ELR (cell line): ENCODE measurements around the gene MAB21L3.

Source experiments
- DNase-seq: peaks from one replicate; pipeline ENCODE4 v3.0.0-alpha.2; 2015; ENCODE audit warnings: low read depth

MAB21L3 gene

GRCh38 chr1:116110567-116111523 lies at the start of gene MAB21L3:
Gene MAB21L3 (plus strand): TSS chr1:116111399. CDS start chr1:116112616, 1,217 bp downstream.
- no peak for DNase-seq

GRCh38 chr1:116062201-116062600 lies 49.0 kb upstream of the MAB21L3 start:
- no peak for DNase-seq

DNA sequence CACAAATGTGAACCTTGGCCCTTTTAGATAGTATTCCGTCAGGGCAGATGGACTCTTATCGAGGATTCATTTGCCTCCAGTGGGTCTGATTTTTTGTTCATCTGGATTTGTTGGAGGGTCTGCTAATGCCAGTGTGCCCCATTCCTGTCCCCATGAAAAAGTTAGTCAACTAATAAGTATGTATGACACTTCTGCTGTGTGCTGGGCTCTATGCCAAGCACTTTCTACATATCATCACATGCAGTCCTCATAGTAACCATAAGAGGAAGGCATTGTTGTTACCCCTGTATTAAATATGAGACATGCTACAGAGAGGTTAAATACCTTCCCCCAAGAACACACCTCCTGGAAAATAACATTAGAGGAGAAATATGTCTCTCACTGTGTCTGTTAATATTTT lies 46.6 kb upstream of the MAB21L3 start:
- DNase-seq = peak; percentile 40

DNA sequence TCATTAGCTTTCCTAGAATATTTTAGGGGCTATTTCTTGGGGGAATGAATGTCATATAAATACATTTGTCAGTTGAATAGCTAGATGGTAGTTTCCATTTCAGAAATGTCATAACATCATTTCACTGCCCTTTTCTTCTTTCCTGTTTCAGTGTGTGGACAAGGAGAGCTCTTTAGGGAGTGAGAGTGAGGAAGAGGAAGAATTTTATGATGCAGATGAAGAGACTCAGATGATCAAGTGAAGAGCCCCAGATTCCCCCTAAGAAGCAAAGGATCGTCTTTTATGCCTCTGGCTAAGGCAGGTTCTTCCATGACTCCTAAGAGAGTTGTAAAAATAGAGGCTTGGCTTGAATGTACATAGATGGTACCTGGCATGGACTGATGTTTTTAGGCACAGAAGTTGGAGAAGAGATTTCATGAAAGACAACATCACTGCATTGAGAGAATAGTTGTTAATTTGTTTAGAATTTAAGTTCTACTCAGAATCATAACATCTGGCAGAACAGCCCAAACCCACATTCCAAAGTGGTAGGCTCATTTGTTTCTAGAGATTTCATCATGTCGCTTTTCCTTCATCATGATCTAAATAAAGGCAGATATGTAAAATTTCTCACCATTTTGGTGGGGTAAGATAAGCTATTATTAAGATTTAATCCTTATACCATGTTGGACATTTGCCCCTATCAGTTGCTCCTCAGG lies 44.2 kb upstream of the MAB21L3 start:
- peak; percentile 72 for DNase-seq

DNA sequence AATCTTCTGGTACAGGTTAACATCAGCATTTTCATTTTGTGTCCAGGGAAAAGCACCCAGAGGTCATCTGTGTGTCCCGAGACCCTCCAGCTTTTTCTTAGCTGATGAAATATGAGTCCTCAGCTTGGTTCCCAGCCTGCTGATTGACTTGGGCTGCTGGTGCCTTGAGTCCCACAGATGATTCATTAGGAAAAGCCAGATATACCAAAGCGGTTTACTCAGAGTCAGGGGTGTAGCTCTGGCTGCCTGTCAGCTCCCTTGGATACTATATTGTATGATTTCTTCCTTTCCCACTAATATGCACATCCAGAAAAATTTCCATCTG lies 43.7 kb upstream of the MAB21L3 start:
- peak; percentile 84 for DNase-seq

GRCh38 chr1:116075575-116075974 lies 35.6 kb upstream of the MAB21L3 start:
- DNase-seq = no peak

DNA sequence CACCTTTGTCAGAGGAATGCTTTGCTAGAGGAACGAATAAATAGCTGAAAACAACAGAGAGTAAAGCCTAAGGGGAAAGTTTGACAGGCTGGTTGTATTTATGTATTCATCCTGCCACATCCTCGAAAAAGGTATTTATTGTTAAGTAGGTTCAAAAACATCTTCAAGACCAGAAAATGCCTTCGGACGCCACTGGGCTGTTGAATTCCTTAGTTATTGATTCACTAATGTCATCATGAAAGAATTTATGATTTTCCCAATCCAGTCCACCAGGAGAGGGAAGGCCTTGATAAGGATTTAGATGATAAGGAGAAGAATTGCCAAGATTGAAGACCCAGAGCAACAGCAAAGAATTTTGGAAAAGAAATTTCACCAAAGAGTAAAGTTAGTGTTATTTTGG lies 35.2 kb upstream of the MAB21L3 start:
- peak; percentile 80 for DNase-seq

- DNase-seq = peak; percentile 58
Measured at GRCh38 chr1:116076831-116077230, 34.4 kb upstream of the MAB21L3 start.

GRCh38 chr1:116078699-116079223 lies 32.4 kb upstream of the MAB21L3 start:
- DNase-seq = no peak

DNA sequence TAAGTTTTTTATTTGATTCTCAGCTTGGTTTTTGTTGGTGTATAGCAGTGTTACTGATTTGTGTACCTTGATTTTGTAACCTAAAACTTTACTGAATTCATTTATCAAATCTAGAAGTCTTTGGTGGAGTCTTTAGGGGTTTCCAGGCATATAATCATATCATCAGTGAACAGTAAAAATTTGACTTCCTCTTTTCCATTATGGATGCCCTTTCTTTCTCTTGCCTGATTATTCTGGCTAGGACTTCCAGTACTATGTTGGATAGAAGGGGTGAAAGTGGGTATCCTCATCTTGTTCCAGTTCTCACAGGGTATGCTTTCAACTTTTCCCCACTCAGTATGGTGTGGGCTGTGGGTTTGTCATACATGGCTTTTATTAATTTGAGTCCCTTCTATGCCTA lies 23.6 kb upstream of the MAB21L3 start:
- DNase-seq = no peak

DNA sequence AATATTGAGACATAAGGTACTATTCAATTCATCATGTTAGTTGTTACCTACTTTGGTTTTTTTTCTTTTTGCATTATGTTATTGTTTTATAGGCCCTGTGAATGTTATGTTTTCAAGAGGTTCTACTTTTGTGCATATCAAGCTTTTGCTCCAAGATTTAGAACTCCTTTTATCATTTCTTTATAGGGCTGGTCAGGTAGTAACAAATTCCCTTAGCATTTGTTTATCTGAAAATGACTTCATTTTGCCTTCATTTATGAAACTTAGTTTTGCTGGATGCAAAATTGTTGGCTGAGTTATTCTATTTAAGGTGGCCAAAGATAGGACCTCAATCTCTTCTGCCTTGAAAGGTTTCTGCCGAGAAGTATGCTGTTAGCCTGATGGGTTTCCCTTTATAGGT lies 21.3 kb upstream of the MAB21L3 start:
- no peak for DNase-seq

GRCh38 chr1:116091083-116091482 lies 20.1 kb upstream of the MAB21L3 start:
- no peak for DNase-seq

DNA sequence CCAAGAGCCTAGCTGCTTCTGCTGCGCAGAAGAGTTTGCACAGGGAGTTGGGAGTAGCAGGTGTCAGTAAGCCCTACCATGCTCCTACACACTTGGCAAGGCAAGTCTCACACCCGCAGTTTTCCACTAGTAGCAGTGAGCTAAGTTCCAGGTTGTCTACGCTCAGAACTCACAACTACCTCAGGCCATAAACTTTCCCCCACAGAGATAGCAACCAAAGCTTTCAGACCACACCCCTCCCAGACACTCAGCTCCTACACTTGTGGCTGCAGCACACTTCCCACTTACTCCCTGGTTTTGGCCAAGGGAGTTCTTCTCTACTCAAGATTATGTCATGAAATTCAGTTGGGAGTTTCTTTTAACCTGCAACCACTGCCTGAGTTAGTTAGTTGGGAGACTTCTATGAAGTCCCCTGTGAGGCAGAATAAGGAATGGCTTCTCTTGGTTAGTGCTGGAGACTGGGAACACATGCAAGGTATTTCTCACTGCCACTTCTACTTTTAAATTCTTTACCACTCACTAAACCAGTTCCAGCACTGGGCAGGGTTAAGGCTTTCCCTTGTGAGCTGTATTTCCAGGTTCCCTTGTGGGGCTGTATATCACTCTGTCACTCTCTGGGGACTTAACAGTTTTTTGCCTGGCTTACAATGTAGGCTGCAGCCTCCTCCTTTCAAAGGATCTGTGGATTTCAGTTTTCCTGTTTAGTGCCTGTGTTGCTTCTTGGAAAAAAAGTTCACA lies 18.3 kb upstream of the MAB21L3 start:
- DNase-seq = no peak

DNA sequence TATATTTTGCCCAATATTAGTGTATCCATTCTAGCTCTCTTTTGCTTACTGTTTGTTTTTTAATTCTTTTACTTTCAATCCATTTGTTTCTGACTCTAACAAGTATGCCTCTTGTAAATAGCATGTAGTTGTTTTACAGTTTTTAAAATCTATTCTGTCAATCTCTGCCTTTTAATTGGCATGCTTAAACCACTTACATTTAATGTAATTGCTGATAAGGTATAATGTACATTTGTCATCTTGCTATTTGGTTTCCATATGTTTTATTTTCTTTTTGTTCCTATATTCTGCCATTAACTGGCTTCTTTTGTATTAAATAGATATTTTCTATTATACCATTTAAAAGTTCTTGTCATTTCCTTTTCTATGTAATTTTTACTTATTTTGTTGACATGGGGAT lies 16.2 kb upstream of the MAB21L3 start:
- DNase-seq = no peak

DNA sequence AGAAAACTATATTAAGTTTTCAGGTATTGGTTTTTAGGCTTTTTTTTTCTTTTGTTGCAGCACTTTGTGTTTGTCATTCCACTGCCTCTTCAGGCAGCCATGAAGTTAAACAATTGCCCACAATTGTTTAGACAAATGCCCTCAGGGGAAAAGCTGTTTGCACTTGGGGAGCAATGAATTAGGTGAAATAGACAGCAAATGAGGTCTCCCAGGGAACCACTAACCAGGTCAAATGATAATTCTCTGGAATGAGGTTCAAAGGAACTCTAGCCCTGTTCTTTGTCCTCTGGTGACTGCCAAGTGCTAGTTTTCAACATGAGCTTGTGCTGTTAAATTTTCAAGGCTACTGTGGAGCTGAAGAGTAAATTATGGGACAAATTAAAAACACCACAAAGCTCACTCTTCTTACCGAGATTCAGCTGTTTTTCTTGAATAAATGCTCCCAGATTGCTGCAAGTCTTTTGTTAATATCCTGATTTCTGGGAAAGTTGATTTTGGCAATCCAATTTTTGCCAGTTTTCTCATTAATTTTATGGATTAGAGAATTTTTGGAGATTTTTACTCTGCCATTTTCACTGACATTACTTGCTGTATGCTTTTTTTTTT lies 15.1 kb upstream of the MAB21L3 start:
- DNase-seq = no peak

DNA sequence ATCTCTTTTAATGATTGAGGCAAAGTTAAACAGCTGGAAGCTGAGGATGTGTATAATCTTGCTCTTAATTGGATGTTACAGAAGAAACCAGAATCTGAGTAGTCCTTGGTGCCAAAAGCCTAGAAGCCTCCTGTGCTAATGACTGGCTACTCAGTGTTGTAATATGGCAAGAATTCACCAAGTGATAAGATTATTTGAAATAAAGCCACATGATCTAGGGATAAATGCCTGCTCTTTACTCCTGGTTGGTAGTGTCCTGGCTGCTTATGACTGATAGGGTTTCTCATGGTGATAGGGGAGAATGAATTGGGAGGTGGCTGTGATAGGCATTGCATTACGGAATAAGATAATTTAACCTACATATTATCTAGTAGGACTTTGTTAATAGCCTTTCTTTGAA lies 13.6 kb upstream of the MAB21L3 start:
- DNase-seq = no peak

DNA sequence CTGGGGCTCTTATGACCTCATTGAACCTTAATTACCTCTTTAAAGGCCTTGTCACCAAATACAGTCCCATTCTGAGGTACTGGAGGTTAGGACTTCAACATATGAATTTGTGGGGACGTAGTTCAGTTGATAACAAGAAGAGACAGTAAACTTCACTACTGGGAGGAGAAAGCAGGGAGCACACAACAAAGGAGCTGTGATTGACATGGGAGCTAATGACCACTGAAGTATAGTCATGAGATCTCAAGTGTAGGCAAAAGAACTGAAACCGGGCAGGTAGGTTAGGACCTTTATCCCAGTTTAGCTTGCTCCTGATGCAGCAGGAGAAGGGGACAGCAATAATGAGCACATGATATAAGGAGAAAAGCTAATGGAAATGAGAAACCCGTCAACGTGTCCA lies 11.8 kb upstream of the MAB21L3 start:
- no peak for DNase-seq

DNA sequence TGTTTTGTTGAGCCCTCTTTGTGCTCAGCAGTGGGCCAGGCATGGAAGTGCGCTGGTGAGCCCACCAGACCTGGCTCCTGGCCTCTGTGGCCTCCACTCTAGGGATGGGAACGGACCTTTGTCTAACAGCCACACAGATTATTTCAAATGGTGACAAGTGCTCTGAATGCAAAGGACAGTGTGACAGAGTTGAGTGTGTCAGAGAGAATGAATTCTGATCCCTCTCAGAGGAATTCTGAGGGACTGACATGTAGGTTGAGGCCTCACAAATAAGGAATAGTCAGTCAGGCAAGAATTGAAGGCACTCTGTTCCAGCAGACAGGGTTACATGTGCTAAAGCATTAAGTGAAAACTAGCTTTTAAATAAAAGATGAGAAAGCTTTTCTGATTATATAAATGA lies 11.3 kb upstream of the MAB21L3 start:
- DNase-seq = no peak

- no peak for DNase-seq
Measured at GRCh38 chr1:116104667-116105066, 6.5 kb upstream of the MAB21L3 start.

DNA sequence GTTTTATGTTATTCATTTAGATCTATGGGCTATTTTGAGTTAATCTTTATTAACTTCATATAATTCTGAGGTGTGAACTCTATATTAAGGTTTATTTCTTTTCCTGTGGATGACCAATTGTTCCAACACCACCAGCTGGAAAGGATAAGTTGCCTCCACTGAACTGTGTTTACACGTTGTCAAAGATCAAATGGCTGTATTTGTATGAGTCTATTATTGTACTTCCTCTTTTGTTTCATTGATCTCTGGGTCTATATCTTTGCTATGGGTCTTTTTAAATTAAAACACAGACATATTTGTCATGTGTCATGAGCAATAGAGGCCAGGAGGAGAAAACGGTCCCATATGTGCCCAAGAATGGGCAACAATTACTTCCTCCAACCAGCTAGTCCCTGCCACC lies 5.2 kb upstream of the MAB21L3 start:
- DNase-seq = no peak

DNA sequence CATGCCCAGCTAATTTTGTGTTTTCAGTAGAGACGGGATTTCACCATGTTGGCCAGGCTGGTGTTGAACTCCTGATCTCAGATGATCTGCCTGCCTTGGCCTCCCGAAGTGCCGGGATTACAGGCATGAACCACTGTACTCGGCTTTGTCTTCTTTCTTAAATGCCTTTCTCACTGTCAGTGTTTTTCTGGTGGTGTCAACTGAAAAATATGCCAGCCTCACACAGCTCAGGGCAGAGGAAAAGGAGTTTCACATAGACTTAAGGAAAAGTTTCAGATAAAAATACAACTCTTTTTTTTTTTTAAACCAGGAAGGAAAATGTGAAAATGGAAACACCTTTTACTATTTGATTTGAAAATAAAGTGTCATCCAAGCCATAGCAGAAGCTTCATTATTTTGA lies 4.6 kb upstream of the MAB21L3 start:
- DNase-seq = no peak

DNA sequence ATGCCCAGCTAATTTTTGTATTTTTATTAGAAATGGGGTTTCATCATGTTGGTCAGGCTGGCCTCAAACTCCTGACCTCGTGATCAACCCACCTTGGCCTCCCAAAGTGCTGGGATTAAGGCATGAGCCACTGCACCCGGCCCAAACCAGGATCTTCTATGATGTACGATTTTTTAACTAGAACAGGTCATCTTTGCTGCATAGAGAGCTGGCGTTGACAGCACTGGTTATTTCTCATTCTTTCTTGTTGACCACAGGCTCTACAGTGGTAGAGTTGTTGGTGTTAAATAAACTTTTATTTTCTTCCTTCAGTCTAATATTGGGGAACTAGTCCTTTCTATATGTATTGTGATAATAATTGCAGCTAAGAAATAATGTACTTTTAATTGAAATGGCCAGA lies 3.8 kb upstream of the MAB21L3 start:
- no peak for DNase-seq
